NB4 (cell line): ENCODE results near the gene CHCHD3.

Source experiments
- CTCF ChIP-seq: IDR thresholded peaks from one replicate; pipeline ENCODE4 v1.5.1; 2012; ENCODE audit warnings: low read depth, low read length
- POLR2A ChIP-seq: IDR thresholded peaks from 2 replicates; pipeline ENCODE4 v1.6.1; 2011; ENCODE audit warnings: mild to moderate bottlenecking; ENCODE audit not compliant: insufficient read length; ENCODE audit errors: extremely low read depth
- TF ChIP-seq, protein P1 (sequence below): IDR thresholded peaks from 2 replicates; pipeline ENCODE4 v1.6.1; 2011; ENCODE audit warnings: low read depth, low read length

GRCh38 chr7:132977234-132977633 is 104.7 kb downstream of the CHCHD3 start:
- no peak for TF ChIP-seq CTCF
- TF ChIP-seq POLR2A, result no peak
- TF ChIP-seq, protein P1, sequence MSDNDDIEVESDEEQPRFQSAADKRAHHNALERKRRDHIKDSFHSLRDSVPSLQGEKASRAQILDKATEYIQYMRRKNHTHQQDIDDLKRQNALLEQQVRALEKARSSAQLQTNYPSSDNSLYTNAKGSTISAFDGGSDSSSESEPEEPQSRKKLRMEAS, result no peak
